Activated T-cell treated with anti-CD3 and anti-CD28 coated beads for 24 hours (primary cell): ENCODE results near the gene LCN1.

Experiments
- DNase-seq: peaks from one replicate; pipeline ENCODE4 v3.0.0-alpha.2; 2020; ENCODE audit warnings: low read depth

Gene LCN1

DNA sequence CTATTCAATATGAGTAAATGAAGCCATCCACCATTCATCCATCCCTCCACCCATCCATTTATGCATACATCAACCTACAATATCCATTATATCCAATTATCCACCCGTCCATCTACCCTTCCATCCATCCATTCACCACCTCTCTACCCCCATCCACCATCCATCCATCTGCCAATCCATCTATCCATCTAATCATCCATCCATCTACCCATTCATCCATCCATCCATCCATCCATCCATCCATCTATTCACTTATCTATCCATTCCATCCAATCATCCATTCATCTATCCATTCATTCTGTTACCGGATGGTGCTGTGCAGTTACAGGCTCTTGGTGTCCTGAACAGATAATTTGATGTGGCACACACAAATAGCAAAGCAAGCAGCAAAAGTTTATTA is 51.0 kb downstream of the LCN1 start:
- DNase-seq, result no peak

- DNase-seq, result no peak
These were observed 51.9 kb downstream of the LCN1 start for GRCh38 chr9:135573124-135573523.

DNA sequence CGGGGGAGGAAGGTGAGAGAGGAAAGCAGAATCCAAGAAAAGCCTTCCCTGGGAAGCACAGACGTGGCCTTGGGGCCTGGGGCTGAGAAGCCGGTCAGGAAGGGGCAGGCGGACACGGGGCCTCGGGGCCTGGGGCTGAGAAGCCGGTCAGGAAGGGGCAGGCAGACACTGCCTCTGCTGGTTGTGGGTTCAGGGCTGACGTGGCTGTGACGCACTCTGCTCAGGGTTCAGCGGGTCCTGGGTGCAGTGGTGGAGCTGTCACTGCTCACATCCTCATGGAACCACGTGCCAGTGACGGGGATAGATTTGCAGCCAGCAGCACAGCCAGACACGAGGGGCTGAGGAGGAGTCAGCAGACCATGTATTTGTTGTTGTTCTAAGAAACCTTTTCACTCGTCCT is 53.1 kb downstream of the LCN1 start:
- DNase-seq, result no peak

- no peak for DNase-seq
These were observed 53.7 kb downstream of the LCN1 start for GRCh38 chr9:135574943-135575342.
